Vagina (tissue), 2 donors: ENCODE data around the gene TTC7B.

Experiments used
- CTCF ChIP-seq, 3 experiments: fragments of 450-650 bp in 2 of 3; fragments of 200-600 bp in 1 of 3; sonication (generic) in 1 of 3; IDR thresholded peaks; one replicate each; pipeline ENCODE4 v1.5.1; 2017 to 2019; ENCODE audit warnings: antibody characterized with exemption in 3 of 3, mild to moderate bottlenecking in 2 of 3, moderate library complexity in 2 of 3
- POLR2A ChIP-seq, 2 donors: fragments of 450-650 bp; IDR thresholded peaks; one replicate each; pipeline ENCODE4 v1.6.1; 2017; ENCODE audit warnings: antibody characterized with exemption in 2 of 2, mild to moderate bottlenecking in 2 of 2, moderate library complexity in 2 of 2
- POLR2AphosphoS5 ChIP-seq, 2 donors: sonication (generic); formaldehyde crosslinking; IDR thresholded peaks; one replicate each; pipeline ENCODE4 v1.9.0; 2017; ENCODE audit warnings: antibody characterized with exemption in 2 of 2, mild to moderate bottlenecking in 2 of 2, low read depth in 1 of 2; ENCODE audit not compliant: insufficient read depth in 1 of 2

GRCh38 chr14:90788031-90788430 lies 28.2 kb downstream of the TTC7B start:
- TF ChIP-seq CTCF (IDR thresholded peaks at IDR 0.05): no peak
- TF ChIP-seq POLR2A (IDR thresholded peaks at IDR 0.05): no peak
- no peak for TF ChIP-seq POLR2AphosphoS5 (IDR thresholded peaks at IDR 0.05; ENCODE audit: insufficient read depth in 1 of 2, low read depth in 1 of 2)
